ENCODE results near the gene COPE.
A peak's percentile ranks its signal among the peaks of the same experiment; 100 is the strongest.

COPE gene

GRCh38 chr19:18866800-18867123, 52.4 kb downstream of the COPE start:
- DNase-seq: no peak

GRCh38 chr19:18865973-18866799, 53.0 kb downstream of the COPE start:
- peak; percentile 52 for DNase-seq

- DNase-seq: no peak
Observed at GRCh38 chr19:18865106-18865972, 53.8 kb downstream of the COPE start.

DNA sequence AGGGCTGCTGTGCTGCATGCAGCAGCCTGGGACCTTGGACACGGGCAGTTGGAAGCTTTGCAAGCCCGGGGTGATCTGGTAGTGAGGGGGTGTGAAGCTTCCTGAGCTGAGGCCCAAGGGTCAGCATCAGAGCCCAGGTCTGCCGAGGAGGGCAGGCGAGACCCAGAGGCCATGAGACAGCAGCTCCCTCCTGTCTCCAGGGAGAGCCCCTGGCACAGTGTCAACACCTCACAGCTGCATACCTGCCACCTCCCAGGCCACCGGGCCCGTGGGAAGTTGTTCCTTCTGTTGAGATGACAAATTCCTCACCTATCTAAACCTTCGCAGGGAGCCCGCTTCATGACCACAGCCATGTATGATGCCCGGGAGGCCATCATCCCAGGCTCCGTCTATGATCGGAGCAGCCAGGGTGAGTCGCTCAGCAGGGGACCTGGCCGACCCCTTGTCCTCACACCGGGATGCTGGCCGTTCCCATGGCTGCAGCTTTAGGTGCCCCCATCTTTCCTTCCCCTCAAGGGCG, 55.3 kb downstream of the COPE start:
- no peak for DNase-seq

GRCh38 chr19:18862976-18863842, 56.0 kb downstream of the COPE start:
- DNase-seq: no peak

- DNase-seq: no peak
Observed at GRCh38 chr19:18861917-18862316, 57.3 kb downstream of the COPE start.

- no peak for DNase-seq
Observed at GRCh38 chr19:18861235-18861634, 58.0 kb downstream of the COPE start.

- DNase-seq: no peak
Observed at GRCh38 chr19:18860725-18861124, 58.5 kb downstream of the COPE start.

GRCh38 chr19:18860302-18860700, 58.9 kb downstream of the COPE start:
- no peak for DNase-seq

DNA sequence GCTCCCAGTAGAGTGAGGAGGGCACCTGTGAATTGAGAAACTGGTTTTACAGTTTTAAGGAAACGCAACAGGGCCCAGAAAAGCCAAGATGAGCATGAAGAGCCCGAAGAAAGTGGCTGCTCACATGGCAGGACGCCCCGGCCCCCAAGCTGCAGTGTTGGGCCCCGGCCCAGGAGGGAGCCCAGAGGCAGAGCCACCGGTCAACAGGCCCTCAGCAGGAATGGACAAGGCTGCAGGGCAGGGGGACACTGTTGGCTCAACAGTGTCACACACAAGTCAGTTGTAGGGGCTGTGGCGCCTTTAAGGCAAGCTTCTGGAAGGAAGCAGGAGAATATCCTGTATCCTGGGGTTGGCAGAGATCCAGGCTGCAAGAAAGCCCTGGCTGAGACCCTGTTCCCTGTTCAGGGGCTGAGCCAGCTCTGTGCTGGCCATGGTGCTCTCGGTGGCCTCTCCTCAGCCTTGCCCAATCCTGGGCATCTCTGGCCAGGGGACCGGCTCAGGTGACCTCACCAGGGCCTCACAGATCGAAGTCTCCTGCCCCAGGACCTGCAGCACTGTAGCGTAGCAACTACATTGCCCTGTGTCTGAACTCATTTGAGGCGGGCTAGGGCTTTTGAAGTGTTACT, 59.4 kb downstream of the COPE start:
- no peak for DNase-seq

GRCh38 chr19:18858906-18859646, 60.1 kb downstream of the COPE start:
- DNase-seq: no peak

DNA sequence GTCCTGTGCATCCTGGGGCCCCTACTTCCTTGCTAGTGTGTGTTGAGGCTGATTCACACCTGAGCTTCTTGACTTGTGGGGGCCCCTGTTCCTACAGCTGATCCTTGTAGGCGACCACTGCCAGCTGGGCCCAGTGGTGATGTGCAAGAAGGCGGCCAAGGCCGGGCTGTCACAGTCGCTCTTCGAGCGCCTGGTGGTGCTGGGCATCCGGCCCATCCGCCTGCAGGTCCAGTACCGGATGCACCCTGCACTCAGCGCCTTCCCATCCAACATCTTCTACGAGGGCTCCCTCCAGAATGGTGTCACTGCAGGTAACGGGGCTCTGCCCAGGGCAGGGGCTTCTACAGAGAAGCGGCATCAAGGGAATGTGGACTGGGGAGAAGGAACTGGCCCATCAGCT, 62.0 kb downstream of the COPE start:
- DNase-seq: no peak

DNA sequence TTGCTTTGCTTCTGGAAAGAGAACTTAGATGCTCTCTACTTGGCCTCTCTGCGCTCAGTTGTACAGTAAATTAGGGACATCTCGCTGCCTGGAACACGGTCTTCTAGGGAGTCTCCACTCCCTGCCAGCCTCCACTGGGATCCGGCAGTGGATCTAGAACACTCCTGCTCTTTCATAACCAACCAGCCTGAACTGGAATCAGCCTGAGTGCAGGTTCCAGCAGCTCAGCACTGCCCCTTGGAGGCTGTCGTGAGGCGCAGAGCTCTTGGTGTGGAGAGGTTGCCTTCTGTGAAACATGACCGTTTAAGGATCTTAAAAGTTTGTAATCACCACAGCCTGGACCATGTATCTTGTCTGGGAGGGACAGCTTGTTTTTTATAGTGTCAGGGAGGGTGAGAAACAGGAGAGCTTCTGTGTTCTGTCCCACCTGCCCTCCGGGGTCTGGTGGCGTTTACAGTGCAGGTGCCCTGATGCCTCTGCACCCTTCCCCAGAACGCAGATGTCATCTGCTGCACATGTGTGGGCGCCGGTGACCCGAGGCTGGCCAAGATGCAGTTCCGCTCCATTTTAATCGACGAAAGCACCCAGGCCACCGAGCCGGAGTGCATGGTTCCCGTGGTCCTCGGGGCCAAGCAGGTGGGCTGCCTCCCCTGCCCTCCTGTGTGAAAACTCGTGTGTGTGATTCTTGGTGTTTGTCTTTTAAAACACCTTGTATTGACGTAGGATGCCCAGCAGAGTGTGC, 62.6 kb downstream of the COPE start:
- peak; percentile 35 for DNase-seq

DNA sequence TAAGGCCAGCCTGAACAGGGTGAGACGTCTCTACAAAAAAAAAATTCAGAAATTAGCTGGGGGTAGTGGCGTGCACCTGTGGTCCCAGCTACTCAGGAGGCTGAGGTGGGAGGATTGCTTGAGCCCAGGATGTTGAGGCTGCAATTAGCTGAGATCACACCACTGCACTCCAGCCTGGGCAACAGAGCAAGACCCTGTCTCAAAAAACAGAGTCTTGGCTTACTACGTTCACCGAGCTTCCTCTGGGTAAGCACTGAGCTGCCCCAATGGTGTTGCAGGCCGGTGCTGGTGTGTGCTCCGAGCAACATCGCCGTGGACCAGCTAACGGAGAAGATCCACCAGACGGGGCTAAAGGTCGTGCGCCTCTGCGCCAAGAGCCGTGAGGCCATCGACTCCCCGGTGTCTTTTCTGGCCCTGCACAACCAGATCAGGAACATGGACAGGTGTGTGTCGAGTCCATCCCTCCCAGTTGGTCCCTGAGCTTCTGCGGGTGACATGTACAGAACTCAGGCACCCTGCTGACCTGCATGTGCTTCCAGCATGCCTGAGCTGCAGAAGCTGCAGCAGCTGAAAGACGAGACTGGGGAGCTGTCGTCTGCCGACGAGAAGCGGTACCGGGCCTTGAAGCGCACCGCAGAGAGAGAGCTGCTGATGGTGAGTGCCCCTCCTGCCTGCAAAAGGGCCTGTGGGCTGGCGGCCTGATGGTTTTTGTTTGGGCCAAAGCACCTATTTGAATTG, 63.4 kb downstream of the COPE start:
- no peak for DNase-seq

- no peak for DNase-seq
Observed at GRCh38 chr19:18854982-18855381, 64.2 kb downstream of the COPE start.

- DNase-seq: no peak
Observed at GRCh38 chr19:18853755-18854427, 65.3 kb downstream of the COPE start.

- no peak for DNase-seq
Observed at GRCh38 chr19:18852648-18853047, 66.5 kb downstream of the COPE start.

GRCh38 chr19:18851673-18852325, 67.4 kb downstream of the COPE start:
- no peak for DNase-seq

Measured in fibroblast of skin of scalp (primary cell).